ENCODE measurements around the gene OXSR1. TPM values are rescaled to one million over a fixed set of nuclear protein-coding genes. Genes with fewer than 3 reads are reported as not detected.

The OXSR1 gene
- total RNA-seq, 1 donor from 2014 or later, result 24.6 TPM

DNA sequence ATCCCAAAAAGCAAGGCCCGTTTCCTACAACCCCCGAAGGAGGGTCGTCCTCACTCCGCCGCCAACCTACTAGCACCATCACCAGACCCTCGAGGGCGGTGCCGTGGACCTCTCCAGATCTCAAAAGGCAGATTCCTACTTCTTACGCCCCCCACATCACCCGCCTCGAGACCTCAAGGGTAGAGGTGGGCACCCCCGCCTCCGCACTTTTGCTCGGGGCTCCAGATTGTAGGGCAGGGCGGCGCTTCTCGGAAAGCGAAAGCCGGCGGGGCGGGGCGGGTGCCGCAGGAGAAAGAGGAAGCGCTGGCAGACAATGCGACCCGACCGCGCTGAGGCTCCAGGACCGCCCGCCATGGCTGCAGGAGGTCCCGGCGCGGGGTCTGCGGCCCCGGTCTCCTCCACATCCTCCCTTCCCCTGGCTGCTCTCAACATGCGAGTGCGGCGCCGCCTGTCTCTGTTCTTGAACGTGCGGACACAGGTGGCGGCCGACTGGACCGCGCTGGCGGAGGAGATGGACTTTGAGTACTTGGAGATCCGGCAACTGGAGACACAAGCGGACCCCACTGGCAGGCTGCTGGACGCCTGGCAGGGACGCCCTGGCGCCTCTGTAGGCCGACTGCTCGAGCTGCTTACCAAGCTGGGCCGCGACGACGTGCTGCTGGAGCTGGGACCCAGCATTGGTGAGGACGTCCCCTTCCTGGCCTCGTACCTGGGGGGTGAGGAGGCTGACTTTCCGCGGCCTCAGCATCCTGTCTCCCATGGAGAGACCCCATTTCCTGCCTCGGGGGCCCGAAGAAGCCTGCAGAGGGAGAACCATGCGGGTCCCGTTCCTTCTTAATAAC is 26.8 kb upstream of the OXSR1 start, which contains the start of gene MYD88:
MYD88 (plus strand) TSS at position 313 of the 842 bp plus-strand sequence; CDS start at position 353, 40 bp downstream.
- ATAC-seq, result peak; percentile 51
- intact Hi-C loops (cut with DNase I), result loop anchor here (10.0 kb wide), 1 partner anchor 316 kb away; the partner anchor contains the start of gene ACVR2B
- peak; percentile 96 for DNase-seq (ENCODE audit: missing footprints)

GRCh38 chr3:38139191-38139590 is 26.1 kb upstream of the OXSR1 start:
- ATAC-seq (no peak), DNase-seq (ENCODE audit: missing footprints) (peak; percentile 65)
- intact Hi-C loops (cut with DNase I), result loop anchor here (10.0 kb wide), 1 partner anchor 316 kb away; the partner anchor contains the start of gene ACVR2B

- DNase-seq (ENCODE audit: missing footprints), result peak; percentile 13
- intact Hi-C loops (cut with DNase I), result loop anchor here (10.0 kb wide), 1 partner anchor 315 kb away; the partner anchor contains the start of gene ACVR2B
- ATAC-seq, result no peak
Measured at GRCh38 chr3:38139652-38140051, 25.7 kb upstream of the OXSR1 start.

- peak; percentile 32 for DNase-seq (ENCODE audit: missing footprints)
- no peak for ATAC-seq
- intact Hi-C loops (cut with DNase I), result no loop called here
Measured at GRCh38 chr3:38140326-38141172, 24.8 kb upstream of the OXSR1 start.

DNA sequence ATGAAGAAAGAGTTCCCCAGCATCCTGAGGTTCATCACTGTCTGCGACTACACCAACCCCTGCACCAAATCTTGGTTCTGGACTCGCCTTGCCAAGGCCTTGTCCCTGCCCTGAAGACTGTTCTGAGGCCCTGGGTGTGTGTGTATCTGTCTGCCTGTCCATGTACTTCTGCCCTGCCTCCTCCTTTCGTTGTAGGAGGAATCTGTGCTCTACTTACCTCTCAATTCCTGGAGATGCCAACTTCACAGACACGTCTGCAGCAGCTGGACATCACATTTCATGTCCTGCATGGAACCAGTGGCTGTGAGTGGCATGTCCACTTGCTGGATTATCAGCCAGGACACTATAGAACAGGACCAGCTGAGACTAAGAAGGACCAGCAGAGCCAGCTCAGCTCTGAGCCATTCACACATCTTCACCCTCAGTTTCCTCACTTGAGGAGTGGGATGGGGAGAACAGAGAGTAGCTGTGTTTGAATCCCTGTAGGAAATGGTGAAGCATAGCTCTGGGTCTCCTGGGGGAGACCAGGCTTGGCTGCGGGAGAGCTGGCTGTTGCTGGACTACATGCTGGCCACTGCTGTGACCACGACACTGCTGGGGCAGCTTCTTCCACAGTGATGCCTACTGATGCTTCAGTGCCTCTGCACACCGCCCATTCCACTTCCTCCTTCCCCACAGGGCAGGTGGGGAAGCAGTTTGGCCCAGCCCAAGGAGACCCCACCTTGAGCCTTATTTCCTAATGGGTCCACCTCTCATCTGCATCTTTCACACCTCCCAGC is 24.0 kb upstream of the OXSR1 start:
- peak; percentile 60 for DNase-seq (ENCODE audit: missing footprints)
- intact Hi-C loops (cut with DNase I), result no loop called here

GRCh38 chr3:38141952-38142273 is 23.4 kb upstream of the OXSR1 start:
- intact Hi-C loops (cut with DNase I), result no loop called here
- ATAC-seq, result no peak
- no peak for DNase-seq (ENCODE audit: missing footprints)

More for the DNA sequence above, 24.0 kb upstream of the OXSR1 start:
- no peak for ATAC-seq

- intact Hi-C loops (cut with DNase I), result no loop called here
- DNase-seq (ENCODE audit: missing footprints) (peak; percentile 0), ATAC-seq (no peak)
Measured at GRCh38 chr3:38142959-38143358, 22.4 kb upstream of the OXSR1 start.

- no peak for ATAC-seq
- intact Hi-C loops (cut with DNase I), result no loop called here
- DNase-seq (ENCODE audit: missing footprints), result peak; percentile 21
Measured at GRCh38 chr3:38143511-38143910, 21.8 kb upstream of the OXSR1 start.

DNA sequence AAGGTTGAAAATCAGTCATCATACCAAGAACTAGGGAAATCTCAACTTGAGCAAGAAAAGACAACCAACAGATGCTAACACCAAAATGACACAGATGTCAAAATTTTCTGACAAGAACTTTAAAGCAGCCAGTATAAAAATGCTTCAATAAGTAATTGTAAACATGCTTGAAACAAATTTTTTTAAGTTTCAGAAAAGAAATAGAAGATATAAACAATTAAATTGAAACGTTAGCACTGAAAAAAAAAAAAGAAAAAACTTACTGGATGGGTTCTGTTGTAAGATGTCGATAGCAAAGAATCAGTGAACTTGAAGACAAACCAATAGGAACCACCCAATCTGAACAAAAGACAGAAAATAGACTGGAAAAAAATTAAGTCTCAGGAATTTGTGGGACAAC is 18.8 kb upstream of the OXSR1 start:
- intact Hi-C loops (cut with DNase I), result no loop called here
- no peak for DNase-seq (ENCODE audit: missing footprints)
- no peak for ATAC-seq

- intact Hi-C loops (cut with DNase I), result no loop called here
- DNase-seq (ENCODE audit: missing footprints), result no peak
- no peak for ATAC-seq
Measured at GRCh38 chr3:38147421-38147820, 17.9 kb upstream of the OXSR1 start.

GRCh38 chr3:38148311-38148882 is 16.9 kb upstream of the OXSR1 start:
- no peak for DNase-seq (ENCODE audit: missing footprints)
- intact Hi-C loops (cut with DNase I), result no loop called here
- ATAC-seq, result no peak

GRCh38 chr3:38149708-38150107 is 15.6 kb upstream of the OXSR1 start:
- intact Hi-C loops (cut with DNase I), result no loop called here
- no peak for DNase-seq (ENCODE audit: missing footprints)

DNA sequence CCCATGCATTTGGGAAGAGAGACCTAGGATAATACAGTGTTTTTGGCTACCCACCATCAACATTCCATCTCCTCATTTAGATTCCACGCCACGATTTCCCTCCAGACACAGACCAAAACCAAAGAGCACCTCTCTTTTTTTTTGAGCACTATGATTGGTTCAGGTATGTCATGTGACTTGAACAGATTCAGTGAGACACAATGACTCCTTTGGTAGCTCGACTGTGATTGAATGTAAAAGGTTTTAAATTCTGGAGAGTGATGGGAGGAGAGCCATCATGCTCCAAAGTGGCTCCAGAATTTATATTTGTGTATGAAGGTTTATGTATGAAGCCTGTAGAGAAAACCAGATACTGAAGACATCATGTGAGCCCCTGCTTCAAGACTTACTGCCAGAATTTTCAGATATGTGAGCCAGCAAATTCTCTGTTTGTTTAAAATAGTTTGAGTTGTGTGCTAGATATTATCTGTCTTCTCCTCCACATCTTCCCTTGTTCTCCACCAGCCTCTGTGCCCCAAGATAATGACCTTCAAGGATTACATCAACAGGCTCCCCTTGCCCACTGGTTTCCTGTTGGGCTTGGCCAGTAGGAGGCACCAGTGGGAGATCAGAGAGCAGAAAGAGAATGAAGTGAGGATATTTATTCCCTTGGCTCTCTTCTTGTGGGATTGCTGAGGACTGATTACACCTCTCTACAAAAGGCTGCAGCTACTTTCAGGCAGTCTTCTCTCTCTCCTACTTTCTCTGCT is 14.4 kb upstream of the OXSR1 start:
- DNase-seq (ENCODE audit: missing footprints) (no peak), ATAC-seq (no peak)
- intact Hi-C loops (cut with DNase I), result no loop called here

More at GRCh38 chr3:38149708-38150107, 15.6 kb upstream of the OXSR1 start:
- no peak for ATAC-seq

GRCh38 chr3:38151667-38152265 is 13.6 kb upstream of the OXSR1 start:
- intact Hi-C loops (cut with DNase I), result no loop called here
- DNase-seq (ENCODE audit: missing footprints) (no peak), ATAC-seq (no peak)

DNA sequence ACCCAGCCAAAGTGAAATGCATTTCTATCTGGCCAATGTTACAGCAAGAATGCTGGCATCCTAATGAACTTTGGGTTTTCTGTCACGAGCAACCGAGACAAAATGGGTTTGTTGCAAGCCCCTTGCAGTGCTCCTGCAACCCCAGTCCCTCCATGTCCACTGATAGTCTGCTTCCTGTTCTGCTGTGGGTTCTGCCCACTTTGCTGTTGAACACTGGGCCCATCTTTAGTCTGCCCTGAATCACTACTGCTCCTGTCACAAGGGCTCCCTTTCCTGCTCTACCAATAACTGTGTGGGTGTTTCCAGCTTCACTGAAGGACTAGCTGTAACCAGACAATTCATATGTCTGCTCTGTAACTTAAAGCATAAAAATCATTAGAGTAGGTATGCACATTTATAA is 12.7 kb upstream of the OXSR1 start:
- ATAC-seq (no peak), DNase-seq (ENCODE audit: missing footprints) (no peak)
- intact Hi-C loops (cut with DNase I), result no loop called here

DNA sequence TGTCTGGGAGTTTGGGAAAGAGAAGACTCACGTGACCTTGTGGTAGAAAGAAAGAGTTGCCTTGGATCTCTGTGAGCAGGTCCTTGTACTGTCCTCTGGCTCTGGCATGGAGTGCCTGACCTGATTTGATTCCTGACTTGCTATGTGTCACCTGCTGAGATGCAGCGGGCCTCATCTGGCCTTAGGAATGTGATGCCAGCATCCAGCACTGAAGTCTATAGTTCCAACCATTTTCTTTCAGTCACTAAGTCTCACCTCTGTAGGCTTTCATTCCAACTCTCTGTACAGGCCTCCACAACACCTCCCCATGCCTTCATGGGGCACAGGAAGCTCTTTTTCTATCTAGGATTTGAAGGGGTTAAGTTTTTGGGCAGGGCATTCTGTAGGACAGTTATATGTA is 12.1 kb upstream of the OXSR1 start:
- ATAC-seq (no peak), DNase-seq (ENCODE audit: missing footprints) (no peak)
- intact Hi-C loops (cut with DNase I), result no loop called here

GRCh38 chr3:38154033-38154494 is 11.3 kb upstream of the OXSR1 start:
- DNase-seq (ENCODE audit: missing footprints) (no peak), ATAC-seq (no peak)
- intact Hi-C loops (cut with DNase I), result no loop called here

All from Right ventricle myocardium inferior (tissue), 1 donor.